ENCODE results near the gene LRRC3. TPM values are rescaled to one million over a fixed set of nuclear protein-coding genes. Genes with fewer than 3 reads are reported as not detected.
"Not testable (repeated sequence)": the region's sequence is repeated elsewhere in the genome, so short reads cannot be mapped to it uniquely, and the experiment has no call there.

The LRRC3 gene
- total RNA-seq, 1 donor from 2014 or later, result 3.3 TPM

- ATAC-seq; intact Hi-C loops (cut with DNase I); DNase-seq (ENCODE audit: missing footprints): not testable (repeated sequence)
Observed at GRCh38 chr21:44503006-44503889, 47.9 kb downstream of the LRRC3 start.

- intact Hi-C loops (cut with DNase I), result no loop called here
- DNase-seq (ENCODE audit: missing footprints) (no peak), ATAC-seq (no peak)
Observed at GRCh38 chr21:44503901-44504399, 48.6 kb downstream of the LRRC3 start.

DNA sequence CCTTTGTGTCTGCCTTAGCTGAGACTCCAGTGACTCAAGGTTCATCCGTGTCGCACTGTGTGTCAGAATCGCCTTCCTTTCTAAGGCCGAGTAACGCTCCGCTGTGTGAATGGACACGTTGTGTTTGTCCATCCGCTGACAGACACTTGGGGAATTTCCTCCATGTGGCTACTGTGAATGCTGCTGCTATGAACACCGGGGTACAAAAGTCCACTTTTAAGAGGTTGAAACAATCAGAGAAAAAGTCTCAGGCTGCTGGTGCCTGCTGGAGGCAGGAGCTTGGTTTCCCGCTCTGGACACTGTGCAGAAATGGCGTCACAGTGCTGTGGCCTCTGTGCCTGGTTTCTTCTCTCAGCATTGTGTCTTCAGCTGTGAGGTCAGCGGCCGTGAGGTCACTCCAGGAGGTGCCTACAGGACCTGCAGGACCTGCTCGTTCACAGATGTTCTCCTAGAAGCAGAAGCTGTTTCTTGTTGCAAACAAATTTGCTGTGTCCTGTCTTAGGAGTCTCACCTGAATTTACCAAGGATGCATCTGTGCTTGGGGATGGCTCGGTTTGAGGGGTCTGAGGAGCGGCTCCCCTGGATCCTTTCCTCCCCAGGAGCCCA lies 50.5 kb downstream of the LRRC3 start:
- ATAC-seq, result no peak
- intact Hi-C loops (cut with DNase I), result no loop called here
- DNase-seq (ENCODE audit: missing footprints), result no peak

- DNase-seq (ENCODE audit: missing footprints), result no peak
- intact Hi-C loops (cut with DNase I), result no loop called here
- no peak for ATAC-seq
Observed at GRCh38 chr21:44506279-44507255, 51.3 kb downstream of the LRRC3 start.

DNA sequence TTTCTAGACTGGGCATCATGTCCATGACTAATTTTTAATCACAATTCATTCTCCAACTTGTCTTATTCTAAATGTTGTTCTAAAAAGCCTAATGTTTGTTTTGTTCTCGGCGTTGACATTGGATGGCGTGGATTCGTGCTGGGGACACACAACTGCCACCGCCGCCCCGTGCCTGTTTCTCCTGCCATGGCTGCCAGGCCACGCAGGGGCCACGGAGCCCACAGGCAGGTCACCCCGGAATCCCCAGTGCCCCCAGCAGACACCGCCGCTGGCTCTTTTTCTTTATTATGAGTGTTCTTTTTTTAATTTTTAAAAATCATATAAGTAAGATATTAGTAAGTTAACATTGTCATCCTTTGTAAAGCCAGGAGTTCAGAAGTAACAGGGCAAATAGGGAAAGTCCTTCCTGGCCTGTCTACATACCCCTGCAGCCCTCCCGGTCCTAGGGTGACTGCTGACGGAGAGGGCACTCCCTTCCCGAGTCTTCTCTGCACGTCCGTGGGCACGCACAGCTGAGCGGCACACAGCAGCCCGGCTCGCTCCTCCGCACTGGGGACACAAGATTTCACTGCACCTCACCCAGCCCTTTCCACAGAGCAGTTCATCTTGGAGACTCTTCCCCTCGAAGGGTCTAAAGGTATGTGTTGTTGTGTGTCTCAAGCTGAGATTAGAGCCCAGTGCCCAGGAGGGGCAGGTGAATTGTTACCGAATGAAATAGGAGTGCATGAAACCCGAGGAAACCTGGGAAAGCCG lies 52.5 kb downstream of the LRRC3 start:
- intact Hi-C loops (cut with DNase I), result no loop called here
- no peak for DNase-seq (ENCODE audit: missing footprints)

DNA sequence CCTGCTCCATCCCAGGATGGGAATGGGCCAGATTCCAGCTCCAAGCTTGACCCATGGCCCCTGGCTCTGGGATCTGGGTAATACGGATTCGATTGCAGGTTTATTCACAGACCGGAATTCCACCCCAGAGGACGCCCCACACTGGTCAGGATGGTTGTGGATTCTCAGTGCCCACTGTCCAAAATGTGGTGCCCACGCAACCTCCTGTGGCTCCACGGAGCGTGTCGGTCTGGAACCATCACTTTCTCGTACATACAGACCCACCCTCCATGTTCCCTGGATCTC lies 53.1 kb downstream of the LRRC3 start:
- intact Hi-C loops (cut with DNase I), result no loop called here
- ATAC-seq (no peak), DNase-seq (ENCODE audit: missing footprints) (no peak)

More for the DNA sequence above, 52.5 kb downstream of the LRRC3 start:
- no peak for ATAC-seq

DNA sequence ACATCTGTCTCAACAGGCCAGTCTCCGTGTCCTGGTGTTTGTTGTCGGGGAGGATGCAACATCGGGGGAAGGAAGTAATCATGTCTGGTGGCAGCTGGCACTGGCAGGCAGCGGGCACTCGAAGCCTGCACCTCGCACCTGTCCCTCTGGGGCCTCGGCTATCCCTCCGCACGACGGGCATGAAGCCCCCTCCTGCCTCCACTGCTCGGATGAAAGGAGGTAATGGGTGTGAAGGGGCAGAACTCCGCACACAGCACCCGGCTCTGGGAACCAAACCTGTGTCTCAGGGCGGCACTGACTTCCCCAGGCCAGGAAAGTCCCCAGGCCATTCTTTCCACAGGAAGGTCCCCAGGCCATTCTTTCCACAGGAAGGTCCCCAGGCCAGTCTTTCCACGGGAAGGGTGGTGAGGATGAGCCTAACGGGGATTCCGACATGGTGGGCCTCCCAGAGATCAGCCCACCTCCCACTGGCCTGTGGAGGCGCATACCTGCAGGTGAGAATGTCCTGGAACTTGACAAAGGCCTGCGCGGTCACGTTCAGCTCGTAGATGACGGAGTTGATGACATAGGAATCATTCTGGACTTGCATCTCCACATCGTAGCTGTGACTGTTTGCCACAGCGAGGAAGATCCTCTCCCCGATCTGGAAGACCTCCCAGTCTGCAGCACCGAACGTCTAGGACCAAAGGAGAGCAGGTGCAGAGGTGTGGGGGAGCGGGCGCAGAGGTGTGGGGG lies 53.6 kb downstream of the LRRC3 start:
- intact Hi-C loops (cut with DNase I), result no loop called here
- no peak for DNase-seq (ENCODE audit: missing footprints)
- no peak for ATAC-seq

- ATAC-seq (peak; percentile 91), DNase-seq (ENCODE audit: missing footprints) (no peak)
- intact Hi-C loops (cut with DNase I), result no loop called here
Observed at GRCh38 chr21:44509539-44509938, 54.2 kb downstream of the LRRC3 start.

GRCh38 chr21:44510109-44510507 lies 54.8 kb downstream of the LRRC3 start:
- no peak for DNase-seq (ENCODE audit: missing footprints)
- ATAC-seq, result no peak
- intact Hi-C loops (cut with DNase I), result loop anchor here (10.0 kb wide), 3 partner anchors 235 to 405 kb away; no protein-coding TSS in a partner anchor

DNA sequence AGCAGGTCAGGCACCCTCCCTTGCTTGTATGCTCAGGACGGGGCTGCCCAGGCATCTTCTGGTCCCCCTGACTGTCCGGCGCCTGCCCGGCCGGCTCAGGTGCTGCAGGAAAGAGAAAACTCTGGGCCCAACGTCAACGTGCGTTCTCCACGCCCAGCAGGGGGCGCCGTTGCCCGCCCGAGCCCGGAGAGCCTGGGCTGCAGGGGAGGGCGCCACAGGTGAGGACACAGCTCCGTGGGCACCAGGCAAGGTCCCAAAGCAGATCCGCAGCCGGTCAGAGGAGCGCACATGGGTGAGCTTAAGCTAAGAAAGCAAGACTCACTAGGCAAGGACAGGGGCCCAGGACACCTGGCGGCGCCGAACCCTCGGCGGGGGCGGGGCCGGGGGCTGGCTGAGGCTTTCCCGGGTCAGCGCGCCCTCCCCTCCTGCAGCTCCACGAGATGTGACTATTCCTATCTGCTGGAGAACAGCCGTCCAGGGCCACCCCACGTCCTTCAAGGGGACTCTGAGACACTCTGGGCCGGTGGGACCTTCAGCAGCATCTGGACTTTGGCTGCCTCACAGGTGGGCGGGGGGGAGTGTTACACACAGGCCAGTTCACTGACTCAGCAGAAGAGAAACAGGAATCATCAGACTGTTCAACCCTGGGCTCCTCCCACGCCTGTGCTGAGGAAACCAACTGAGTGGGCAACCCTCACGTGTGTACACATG lies 55.4 kb downstream of the LRRC3 start:
- DNase-seq (ENCODE audit: missing footprints) (peak; percentile 78), ATAC-seq (peak; percentile 40)
- intact Hi-C loops (cut with DNase I), result loop anchor here (10.0 kb wide), 3 partner anchors 234 to 404 kb away; no protein-coding TSS in a partner anchor

- intact Hi-C loops (cut with DNase I), result loop anchor here (10.0 kb wide), 3 partner anchors 233 to 403 kb away; no protein-coding TSS in a partner anchor
- DNase-seq (ENCODE audit: missing footprints), result no peak
Observed at GRCh38 chr21:44511219-44511937, 56.1 kb downstream of the LRRC3 start.

More at GRCh38 chr21:44511219-44511937, 56.1 kb downstream of the LRRC3 start:
- no peak for ATAC-seq

Other genes with a start within 250 kb of the LRRC3 start
- gene ICOSLG, start 214.6 kb upstream of the LRRC3 start, total RNA-seq, result 4.9 TPM
- not detected for gene DNMT3L, start 193.6 kb upstream of the LRRC3 start, total RNA-seq
- gene AIRE, start 169.6 kb upstream of the LRRC3 start, total RNA-seq, result not detected
- 52.5 TPM for gene PFKL, start 155.5 kb upstream of the LRRC3 start, total RNA-seq
- gene CFAP410, start 116.1 kb upstream of the LRRC3 start, total RNA-seq, result 16.8 TPM
- 2.7 TPM for gene TRPM2, start 101.9 kb upstream of the LRRC3 start, total RNA-seq
- gene KRTAP10-1, start 84.7 kb downstream of the LRRC3 start, total RNA-seq, result not detected
- not detected for gene KRTAP10-2, start 96.0 kb downstream of the LRRC3 start, total RNA-seq
- not detected for gene KRTAP10-3, start 103.3 kb downstream of the LRRC3 start, total RNA-seq
- gene KRTAP10-4, start 118.2 kb downstream of the LRRC3 start, total RNA-seq, result not detected
- not detected for gene KRTAP10-5, start 125.1 kb downstream of the LRRC3 start, total RNA-seq
- not detected for gene KRTAP10-6, start 137.0 kb downstream of the LRRC3 start, total RNA-seq
- gene KRTAP10-7, start 145.1 kb downstream of the LRRC3 start, total RNA-seq, result not detected
- gene KRTAP10-8, start 156.6 kb downstream of the LRRC3 start, total RNA-seq, result not detected
- not detected for gene KRTAP10-9, start 171.6 kb downstream of the LRRC3 start, total RNA-seq
- gene KRTAP10-10, start 181.8 kb downstream of the LRRC3 start, total RNA-seq, result not detected
- gene KRTAP10-11, start 190.9 kb downstream of the LRRC3 start, total RNA-seq, result not detected
- gene KRTAP12-4, start 199.1 kb downstream of the LRRC3 start, total RNA-seq, result not detected
- not detected for gene KRTAP12-3, start 202.4 kb downstream of the LRRC3 start, total RNA-seq
- not detected for gene KRTAP12-2, start 211.4 kb downstream of the LRRC3 start, total RNA-seq
- gene KRTAP12-1, start 226.7 kb downstream of the LRRC3 start, total RNA-seq, result not detected
- not detected for gene KRTAP10-12, start 241.7 kb downstream of the LRRC3 start, total RNA-seq

Measured in Right ventricle myocardium inferior (tissue), 1 donor.